Measurements from ENCODE around the gene FASTK. TPM values are rescaled to one million over a fixed set of nuclear protein-coding genes. Genes with fewer than 3 reads are reported as not detected.

The FASTK gene
- total RNA-seq, 1 donor, result 86.0 TPM

- TF ChIP-seq, protein P1, sequence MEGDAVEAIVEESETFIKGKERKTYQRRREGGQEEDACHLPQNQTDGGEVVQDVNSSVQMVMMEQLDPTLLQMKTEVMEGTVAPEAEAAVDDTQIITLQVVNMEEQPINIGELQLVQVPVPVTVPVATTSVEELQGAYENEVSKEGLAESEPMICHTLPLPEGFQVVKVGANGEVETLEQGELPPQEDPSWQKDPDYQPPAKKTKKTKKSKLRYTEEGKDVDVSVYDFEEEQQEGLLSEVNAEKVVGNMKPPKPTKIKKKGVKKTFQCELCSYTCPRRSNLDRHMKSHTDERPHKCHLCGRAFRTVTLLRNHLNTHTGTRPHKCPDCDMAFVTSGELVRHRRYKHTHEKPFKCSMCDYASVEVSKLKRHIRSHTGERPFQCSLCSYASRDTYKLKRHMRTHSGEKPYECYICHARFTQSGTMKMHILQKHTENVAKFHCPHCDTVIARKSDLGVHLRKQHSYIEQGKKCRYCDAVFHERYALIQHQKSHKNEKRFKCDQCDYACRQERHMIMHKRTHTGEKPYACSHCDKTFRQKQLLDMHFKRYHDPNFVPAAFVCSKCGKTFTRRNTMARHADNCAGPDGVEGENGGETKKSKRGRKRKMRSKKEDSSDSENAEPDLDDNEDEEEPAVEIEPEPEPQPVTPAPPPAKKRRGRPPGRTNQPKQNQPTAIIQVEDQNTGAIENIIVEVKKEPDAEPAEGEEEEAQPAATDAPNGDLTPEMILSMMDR (IDR thresholded peaks at IDR 0.05; ENCODE audit: insufficient read depth, low read length), result no peak
- peak; percentile 57 for DNase-seq (ENCODE audit: low read depth)
- H3K4me3 ChIP-seq (ENCODE audit: low read depth, low read length), result peak overlapping the region; percentile 82
These were observed 20.0 kb downstream of the FASTK start for GRCh38 chr7:151060416-151061212.

- peak overlapping the region; percentile 82 for H3K4me3 ChIP-seq (ENCODE audit: low read depth, low read length)
- TF ChIP-seq, protein P1 (IDR thresholded peaks at IDR 0.05; ENCODE audit: insufficient read depth, low read length), result no peak
- no peak for DNase-seq (ENCODE audit: low read depth)
These were observed 20.5 kb downstream of the FASTK start for GRCh38 chr7:151060113-151060415.

DNA sequence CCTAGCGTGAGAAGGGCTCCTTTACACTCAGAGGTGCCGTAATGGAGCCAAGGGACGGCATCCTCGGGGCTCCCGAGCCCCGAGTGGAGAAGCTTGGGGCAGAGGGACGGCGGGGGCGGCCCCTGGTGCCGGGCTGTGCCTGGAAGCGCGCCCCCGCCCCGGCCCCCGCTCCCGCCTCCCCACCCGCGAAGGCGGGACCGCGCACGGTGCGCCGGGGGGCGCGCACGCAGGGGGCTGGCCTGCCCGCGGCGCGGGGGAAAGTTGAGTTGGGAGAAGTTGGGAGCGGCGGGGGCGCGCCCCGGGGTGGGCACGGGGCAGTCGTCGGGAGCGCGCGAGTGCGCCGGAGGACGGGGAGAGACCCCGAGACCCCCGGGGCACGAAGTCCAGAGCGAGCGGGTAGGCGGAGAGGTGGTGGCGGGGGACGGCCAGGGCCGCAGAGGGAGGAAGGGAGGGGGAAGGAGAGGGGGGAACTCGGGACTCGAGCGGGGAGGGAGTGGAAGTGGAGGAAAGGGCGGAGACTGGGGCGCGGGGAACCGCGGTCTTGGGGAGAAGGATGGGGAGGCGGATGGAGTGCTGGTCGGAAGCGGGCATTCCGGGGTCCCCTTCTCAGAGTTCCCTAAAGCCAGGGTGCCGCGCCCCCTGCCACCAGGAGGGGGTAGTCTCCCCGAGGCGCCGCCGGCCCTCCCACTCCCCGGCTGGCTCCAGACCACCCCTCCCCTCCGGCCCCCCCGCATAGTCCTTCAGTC lies 21.1 kb downstream of the FASTK start, which contains the start of gene SLC4A2:
Gene SLC4A2, plus strand, starts transcription at position 223 of the 746 bp plus-strand sequence. CDS start 2,399 bp downstream, outside the sequence.
- H3K4me3 ChIP-seq (ENCODE audit: low read depth, low read length), result peak within 1 kb of the TSS; percentile 82
- peak; percentile 56 for DNase-seq (ENCODE audit: low read depth)
- TF ChIP-seq, protein P1 (IDR thresholded peaks at IDR 0.05; ENCODE audit: insufficient read depth, low read length), result peak; percentile 58

DNA sequence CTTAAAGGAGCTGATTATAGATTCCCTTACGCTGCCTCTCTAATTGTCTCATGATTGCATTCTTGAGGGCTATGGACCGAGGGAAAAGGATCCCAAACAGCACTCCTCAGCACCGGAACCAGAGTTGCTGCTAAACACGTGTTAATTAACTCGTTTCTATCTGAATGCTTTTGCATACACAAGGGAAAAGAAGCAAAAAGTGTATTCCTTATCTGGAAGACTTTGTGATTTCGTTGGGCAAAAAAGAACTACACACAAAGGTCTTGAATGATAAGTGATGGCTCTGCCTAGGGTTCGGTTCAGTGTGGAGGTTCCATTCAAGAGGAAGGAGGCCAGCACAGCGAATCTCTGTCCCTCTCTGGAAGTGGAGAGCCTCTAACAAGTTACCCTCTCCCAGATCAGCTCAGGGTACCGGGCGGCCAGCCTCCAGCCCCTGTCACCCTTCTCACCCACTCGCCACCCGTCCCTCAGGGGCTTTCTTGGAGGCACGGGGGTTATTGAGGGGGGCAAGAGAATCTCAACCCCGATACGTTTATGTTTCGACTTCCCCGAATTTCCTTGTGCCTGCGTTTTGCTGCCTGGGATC lies 21.7 kb downstream of the FASTK start:
- TF ChIP-seq, protein P1 (IDR thresholded peaks at IDR 0.05; ENCODE audit: insufficient read depth, low read length), result no peak
- peak; percentile 32 for DNase-seq (ENCODE audit: low read depth)
- H3K4me3 ChIP-seq (ENCODE audit: low read depth, low read length), result peak overlapping the region; percentile 82

- TF ChIP-seq, protein P1 (IDR thresholded peaks at IDR 0.05; ENCODE audit: insufficient read depth, low read length), result no peak
- peak; percentile 100 for DNase-seq (ENCODE audit: low read depth)
- peak overlapping the region; percentile 82 for H3K4me3 ChIP-seq (ENCODE audit: low read depth, low read length)
These were observed 22.4 kb downstream of the FASTK start for GRCh38 chr7:151057989-151058780.

DNA sequence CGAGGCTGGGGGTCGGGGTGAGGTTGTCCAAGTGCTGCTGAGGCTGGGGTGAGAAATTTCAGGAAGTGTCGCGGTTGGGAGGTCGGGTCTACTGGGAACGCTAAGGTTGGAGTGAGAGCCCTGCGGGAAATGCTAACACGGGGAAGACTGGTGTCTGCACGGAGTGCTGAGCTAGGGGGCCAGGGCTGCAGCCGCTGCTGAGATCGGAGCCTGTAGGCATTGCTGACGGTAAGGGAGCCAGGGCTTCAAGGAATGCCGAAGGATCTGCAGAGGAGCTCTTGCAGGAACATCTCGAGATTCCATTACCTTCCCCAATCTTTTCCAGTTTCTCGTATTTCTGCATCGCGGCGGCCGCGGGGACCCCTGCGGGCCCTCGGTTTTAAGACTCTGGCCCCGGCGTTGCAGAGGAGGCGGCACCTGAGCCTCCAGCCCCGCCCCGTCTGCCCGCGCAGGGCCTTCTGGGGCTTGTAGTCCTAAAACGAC lies 23.1 kb downstream of the FASTK start, which contains the start of gene CDK5:
Gene CDK5, minus strand, starts transcription at position 392 of the 483 bp plus-strand sequence. Its CDS starts 49 bp downstream, at position 343.
- TF ChIP-seq, protein P1 (IDR thresholded peaks at IDR 0.05; ENCODE audit: insufficient read depth, low read length), result no peak
- DNase-seq (ENCODE audit: low read depth), result no peak
- H3K4me3 ChIP-seq (ENCODE audit: low read depth, low read length), result peak within 1 kb of the TSS; percentile 94

All from fibroblast of the aortic adventitia (primary cell).